Neural cell (in vitro differentiated cells): ENCODE results near the gene CIB1. TPM values are rescaled to one million over a fixed set of nuclear protein-coding genes. Genes with fewer than 3 reads are reported as not detected.

Experiments used
- H2AFZ ChIP-seq: fragments of 200-600, 300-800 bp; sonication (generic), shearing (Covaris generic); 2 replicates; pipeline ENCODE4 v1.6.0; 2014; ENCODE audit warnings: low read depth, mild to moderate bottlenecking, antibody characterized with exemption, low read length, moderate library complexity
- H3F3A ChIP-seq: fragments of 200-600 bp; shearing (Covaris generic); 2 replicates; pipeline ENCODE4 v1.6.1; 2016; ENCODE audit warnings: mild to moderate bottlenecking, moderate library complexity, mixed read lengths, antibody characterized with exemption, low read length; ENCODE audit not compliant: insufficient read depth, poor library complexity, severe bottlenecking
- H3K27ac ChIP-seq: fragments of 200-600, 300-800 bp; sonication (generic), shearing (Covaris generic); 2 replicates; pipeline ENCODE4 v1.5.1; 2014; ENCODE audit warnings: mild to moderate bottlenecking, low read length, moderate library complexity
- H3K27me3 ChIP-seq: fragments of 300-800, 200-600 bp; sonication (generic), shearing (Covaris generic); 2 replicates; pipeline ENCODE4 v1.6.0; 2014; ENCODE audit warnings: mild to moderate bottlenecking, low read depth, low read length, moderate library complexity; ENCODE audit not compliant: insufficient read depth
- H3K36me3 ChIP-seq: fragments of 300-800, 200-600 bp; sonication (generic), shearing (Covaris generic); 2 replicates; pipeline ENCODE4 v1.5.1; 2014; ENCODE audit warnings: mild to moderate bottlenecking, antibody characterized with exemption, low read length, moderate library complexity; ENCODE audit not compliant: insufficient read depth
- H3K4me2 ChIP-seq: fragments of 300-800, 200-600 bp; sonication (generic), shearing (Covaris generic); 2 replicates; pipeline ENCODE4 v1.6.0; 2014; ENCODE audit warnings: mild to moderate bottlenecking, low read length
- H3K4me3 ChIP-seq: fragments of 300-800, 200-600 bp; sonication (generic), shearing (Covaris generic); 2 replicates; pipeline ENCODE4 v1.5.1; 2014; ENCODE audit warnings: mild to moderate bottlenecking, low read length, moderate library complexity
- H3K79me2 ChIP-seq: fragments of 200-600 bp; shearing (Covaris generic); replicated peaks from 2 replicates; pipeline ENCODE4 v1.6.0; 2014; ENCODE audit warnings: mild to moderate bottlenecking, low read length, moderate library complexity; ENCODE audit not compliant: insufficient read depth
- H3K9ac ChIP-seq: fragments of 300-800, 200-600 bp; sonication (generic), shearing (Covaris generic); 2 replicates; pipeline ENCODE4 v1.6.1; 2016; ENCODE audit warnings: mild to moderate bottlenecking, low read length, mixed read lengths
- H3K9me2 ChIP-seq: fragments of 200-600 bp; shearing (Covaris generic); 2 replicates; pipeline ENCODE4 v1.6.1; 2016; ENCODE audit warnings: mild to moderate bottlenecking, low read length, mixed read lengths; ENCODE audit not compliant: insufficient read depth
- H3K9me3 ChIP-seq: fragments of 200-600, 300-800 bp; sonication (generic), shearing (Covaris generic); 2 replicates; pipeline ENCODE4 v1.6.1; 2016; ENCODE audit warnings: mild to moderate bottlenecking, mixed run types, low read length, moderate library complexity, mixed read lengths
- H4K20me1 ChIP-seq: fragments of 200-600 bp; shearing (Covaris generic); 2 replicates; pipeline ENCODE4 v1.6.1; 2016; ENCODE audit warnings: mild to moderate bottlenecking, mixed run types; ENCODE audit not compliant: insufficient read depth
- EP300 ChIP-seq: fragments of 450-650 bp; conservative IDR thresholded peaks from 2 replicates; pipeline ENCODE4 v1.6.1; 2014; ENCODE audit warnings: antibody characterized with exemption, mild to moderate bottlenecking, moderate library complexity; ENCODE audit not compliant: poor library complexity, severe bottlenecking
- EZH2 ChIP-seq: fragments of 200-600, 300-800 bp; shearing (Covaris generic), sonication (generic); IDR thresholded peaks from 2 replicates; pipeline ENCODE4 v1.6.1; 2014; ENCODE audit warnings: antibody characterized with exemption, low read length, borderline replicate concordance, mild to moderate bottlenecking; ENCODE audit not compliant: insufficient read depth, poor library complexity, severe bottlenecking
- MXI1 ChIP-seq: fragments of 450-650 bp; conservative IDR thresholded peaks from 2 replicates; pipeline ENCODE4 v1.6.1; 2014; ENCODE audit warnings: antibody characterized with exemption, mild to moderate bottlenecking; ENCODE audit not compliant: poor library complexity, severe bottlenecking
- POLR2AphosphoS5 ChIP-seq: IDR thresholded peaks from 2 replicates; pipeline ENCODE4 v1.6.1; 2012
- RAD21 ChIP-seq: fragments of 450-650 bp; conservative IDR thresholded peaks from 2 replicates; pipeline ENCODE4 v1.6.1; 2014; ENCODE audit warnings: antibody characterized with exemption, mild to moderate bottlenecking, moderate library complexity
- SMC3 ChIP-seq: fragments of 450-650 bp; conservative IDR thresholded peaks from 2 replicates; pipeline ENCODE4 v1.6.1; 2014; ENCODE audit warnings: antibody characterized with exemption, mild to moderate bottlenecking, moderate library complexity; ENCODE audit not compliant: poor library complexity
- TAF1 ChIP-seq: IDR thresholded peaks from 2 replicates; pipeline ENCODE4 v1.6.1; 2012; ENCODE audit warnings: low read depth
- polyA plus RNA-seq: library from polyadenylated mRNA; depleted of rRNA; stranded (reverse); fragments of >200 nt; gene quantifications from 2 replicates; pipeline ENCODE4 v1.2.3, GENCODE V29; 2014
- TF ChIP-seq, protein P1 (sequence below): IDR thresholded peaks from 2 replicates; pipeline ENCODE4 v1.6.1; 2012; ENCODE audit warnings: borderline replicate concordance
- TF ChIP-seq, protein P2 (sequence below): fragments of 450-650 bp; IDR thresholded peaks from 2 replicates; pipeline ENCODE4 v1.5.1; 2014; ENCODE audit warnings: antibody characterized with exemption, mild to moderate bottlenecking, moderate library complexity; ENCODE audit not compliant: poor library complexity, severe bottlenecking

Gene CIB1
- polyA plus RNA-seq, 1 donor from 2014 or later, result 9.4 TPM

DNA sequence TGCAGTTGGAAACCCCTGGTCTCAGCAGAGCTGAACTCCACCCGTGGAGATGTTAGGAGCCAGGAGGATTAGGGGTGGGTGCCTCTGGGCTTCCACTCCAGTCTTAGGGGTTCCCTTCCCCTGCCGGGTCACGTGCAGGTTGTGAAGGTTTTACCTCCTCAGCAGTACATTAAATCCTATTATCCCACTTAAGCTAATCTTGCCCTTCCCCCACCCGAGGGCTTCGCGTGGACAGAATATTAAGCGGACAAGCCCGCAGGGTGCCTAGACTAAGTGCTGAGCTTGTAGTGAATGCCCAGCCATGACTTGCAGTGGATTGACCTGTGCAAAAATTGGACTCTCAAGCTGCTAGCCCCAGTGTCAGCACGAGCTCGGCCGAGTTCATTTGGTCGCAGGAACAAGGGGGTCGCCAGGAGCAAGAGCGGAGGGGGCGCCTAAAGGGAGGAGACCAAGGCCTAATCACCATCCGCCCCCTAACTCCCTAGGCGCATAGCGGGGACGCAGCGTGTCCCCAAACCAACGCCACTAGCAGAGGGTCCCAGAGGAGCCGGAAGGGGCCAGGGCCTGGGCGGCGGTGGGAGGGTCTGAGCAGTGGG lies 33.1 kb downstream of the CIB1 start:
- peak overlapping the region; percentile 91 for H3K9ac ChIP-seq
- peak overlapping the region; percentile 52 for H3K27ac ChIP-seq
- no peaks in the 10 kb centered on the region for H3K27me3 ChIP-seq
- peak overlapping the region; percentile 1 for H3K4me2 ChIP-seq
- H4K20me1 ChIP-seq, result no peaks in the 10 kb centered on the region
- H3F3A ChIP-seq, result no peaks in the 10 kb centered on the region
- TF ChIP-seq TAF1 (no peak), SMC3 (no peak), POLR2AphosphoS5 (no peak), EZH2 (no peak), EP300 (no peak), RAD21 (no peak), MXI1 (no peak)
- TF ChIP-seq, protein P1, sequence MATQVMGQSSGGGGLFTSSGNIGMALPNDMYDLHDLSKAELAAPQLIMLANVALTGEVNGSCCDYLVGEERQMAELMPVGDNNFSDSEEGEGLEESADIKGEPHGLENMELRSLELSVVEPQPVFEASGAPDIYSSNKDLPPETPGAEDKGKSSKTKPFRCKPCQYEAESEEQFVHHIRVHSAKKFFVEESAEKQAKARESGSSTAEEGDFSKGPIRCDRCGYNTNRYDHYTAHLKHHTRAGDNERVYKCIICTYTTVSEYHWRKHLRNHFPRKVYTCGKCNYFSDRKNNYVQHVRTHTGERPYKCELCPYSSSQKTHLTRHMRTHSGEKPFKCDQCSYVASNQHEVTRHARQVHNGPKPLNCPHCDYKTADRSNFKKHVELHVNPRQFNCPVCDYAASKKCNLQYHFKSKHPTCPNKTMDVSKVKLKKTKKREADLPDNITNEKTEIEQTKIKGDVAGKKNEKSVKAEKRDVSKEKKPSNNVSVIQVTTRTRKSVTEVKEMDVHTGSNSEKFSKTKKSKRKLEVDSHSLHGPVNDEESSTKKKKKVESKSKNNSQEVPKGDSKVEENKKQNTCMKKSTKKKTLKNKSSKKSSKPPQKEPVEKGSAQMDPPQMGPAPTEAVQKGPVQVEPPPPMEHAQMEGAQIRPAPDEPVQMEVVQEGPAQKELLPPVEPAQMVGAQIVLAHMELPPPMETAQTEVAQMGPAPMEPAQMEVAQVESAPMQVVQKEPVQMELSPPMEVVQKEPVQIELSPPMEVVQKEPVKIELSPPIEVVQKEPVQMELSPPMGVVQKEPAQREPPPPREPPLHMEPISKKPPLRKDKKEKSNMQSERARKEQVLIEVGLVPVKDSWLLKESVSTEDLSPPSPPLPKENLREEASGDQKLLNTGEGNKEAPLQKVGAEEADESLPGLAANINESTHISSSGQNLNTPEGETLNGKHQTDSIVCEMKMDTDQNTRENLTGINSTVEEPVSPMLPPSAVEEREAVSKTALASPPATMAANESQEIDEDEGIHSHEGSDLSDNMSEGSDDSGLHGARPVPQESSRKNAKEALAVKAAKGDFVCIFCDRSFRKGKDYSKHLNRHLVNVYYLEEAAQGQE, result no peak
- TF ChIP-seq, protein P2, sequence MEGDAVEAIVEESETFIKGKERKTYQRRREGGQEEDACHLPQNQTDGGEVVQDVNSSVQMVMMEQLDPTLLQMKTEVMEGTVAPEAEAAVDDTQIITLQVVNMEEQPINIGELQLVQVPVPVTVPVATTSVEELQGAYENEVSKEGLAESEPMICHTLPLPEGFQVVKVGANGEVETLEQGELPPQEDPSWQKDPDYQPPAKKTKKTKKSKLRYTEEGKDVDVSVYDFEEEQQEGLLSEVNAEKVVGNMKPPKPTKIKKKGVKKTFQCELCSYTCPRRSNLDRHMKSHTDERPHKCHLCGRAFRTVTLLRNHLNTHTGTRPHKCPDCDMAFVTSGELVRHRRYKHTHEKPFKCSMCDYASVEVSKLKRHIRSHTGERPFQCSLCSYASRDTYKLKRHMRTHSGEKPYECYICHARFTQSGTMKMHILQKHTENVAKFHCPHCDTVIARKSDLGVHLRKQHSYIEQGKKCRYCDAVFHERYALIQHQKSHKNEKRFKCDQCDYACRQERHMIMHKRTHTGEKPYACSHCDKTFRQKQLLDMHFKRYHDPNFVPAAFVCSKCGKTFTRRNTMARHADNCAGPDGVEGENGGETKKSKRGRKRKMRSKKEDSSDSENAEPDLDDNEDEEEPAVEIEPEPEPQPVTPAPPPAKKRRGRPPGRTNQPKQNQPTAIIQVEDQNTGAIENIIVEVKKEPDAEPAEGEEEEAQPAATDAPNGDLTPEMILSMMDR, result no peak
- H3K4me3 ChIP-seq, result peak overlapping the region; percentile 89
- peak overlapping the region; percentile 88 for H2AFZ ChIP-seq
- H3K36me3 ChIP-seq, result no peaks in the 10 kb centered on the region
- H3K79me2 ChIP-seq, result peaks cover 28% of the 10 kb centered on the region
- H3K9me2 ChIP-seq, result no peaks in the 10 kb centered on the region
- H3K9me3 ChIP-seq, result no peaks in the 10 kb centered on the region

DNA sequence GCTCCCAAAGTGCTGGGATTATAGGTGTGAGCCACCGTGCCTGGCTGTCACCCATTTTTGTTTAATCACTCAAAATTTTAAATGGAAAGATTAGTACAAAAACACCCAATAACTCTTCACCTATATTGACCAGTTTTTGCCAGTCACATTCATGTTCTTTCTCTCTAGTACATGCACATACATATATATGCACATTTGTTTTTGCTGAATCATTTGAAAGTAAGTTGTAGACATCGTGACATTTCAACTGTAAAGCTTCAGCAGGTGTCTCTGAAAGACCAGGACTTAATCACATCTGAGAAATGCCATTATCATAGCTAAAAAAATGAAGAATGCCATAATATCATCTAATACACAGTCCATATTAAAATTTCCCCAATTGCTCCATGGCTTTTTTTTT lies 39.1 kb downstream of the CIB1 start:
- no peak for TF ChIP-seq RAD21
- TF ChIP-seq EP300, result no peak
- no peak for TF ChIP-seq POLR2AphosphoS5
- TF ChIP-seq, protein P1, result no peak
- TF ChIP-seq, protein P2, result no peak
- TF ChIP-seq TAF1, result no peak
- no peak for TF ChIP-seq SMC3
- TF ChIP-seq EZH2, result no peak
- no peak for TF ChIP-seq MXI1

More for the DNA sequence above, 39.1 kb downstream of the CIB1 start:
- Histone ChIP-seq H3F3A (no peaks in the 10 kb centered on the region), H4K20me1 (no peaks in the 10 kb centered on the region), H3K4me3 (no peak overlapping the region), H3K9me2 (no peaks in the 10 kb centered on the region), H3K36me3 (no peaks in the 10 kb centered on the region), H3K4me2 (no peak overlapping the region), H3K27me3 (no peaks in the 10 kb centered on the region), H3K9me3 (no peaks in the 10 kb centered on the region), H3K9ac (no peak overlapping the region), H2AFZ (no peak overlapping the region), H3K79me2 (no peaks in the 10 kb centered on the region), H3K27ac (no peak overlapping the region)
